GM12865 (cell line): Measurements from ENCODE around the gene ASIC1.

Experiments used
- DNase-seq: peaks from one replicate; pipeline ENCODE4 v3.0.0; 2010; ENCODE audit warnings: low read depth
- H3K4me3 ChIP-seq: 2 replicates; pipeline ENCODE4 v1.5.1; 2011; ENCODE audit warnings: mild to moderate bottlenecking, low read depth, low read length, control low read depth
- TF ChIP-seq, protein P1 (sequence below): IDR thresholded peaks from 2 replicates; pipeline ENCODE4 v1.5.1; 2011; ENCODE audit warnings: low read length, control low read depth, low read depth, inconsistent platforms; ENCODE audit not compliant: insufficient read depth; ENCODE audit errors: missing control alignments

Gene ASIC1

GRCh38 chr12:50088577-50089335 lies 31.4 kb downstream of the ASIC1 start:
- DNase-seq, result peak; percentile 73
- TF ChIP-seq, protein P1, sequence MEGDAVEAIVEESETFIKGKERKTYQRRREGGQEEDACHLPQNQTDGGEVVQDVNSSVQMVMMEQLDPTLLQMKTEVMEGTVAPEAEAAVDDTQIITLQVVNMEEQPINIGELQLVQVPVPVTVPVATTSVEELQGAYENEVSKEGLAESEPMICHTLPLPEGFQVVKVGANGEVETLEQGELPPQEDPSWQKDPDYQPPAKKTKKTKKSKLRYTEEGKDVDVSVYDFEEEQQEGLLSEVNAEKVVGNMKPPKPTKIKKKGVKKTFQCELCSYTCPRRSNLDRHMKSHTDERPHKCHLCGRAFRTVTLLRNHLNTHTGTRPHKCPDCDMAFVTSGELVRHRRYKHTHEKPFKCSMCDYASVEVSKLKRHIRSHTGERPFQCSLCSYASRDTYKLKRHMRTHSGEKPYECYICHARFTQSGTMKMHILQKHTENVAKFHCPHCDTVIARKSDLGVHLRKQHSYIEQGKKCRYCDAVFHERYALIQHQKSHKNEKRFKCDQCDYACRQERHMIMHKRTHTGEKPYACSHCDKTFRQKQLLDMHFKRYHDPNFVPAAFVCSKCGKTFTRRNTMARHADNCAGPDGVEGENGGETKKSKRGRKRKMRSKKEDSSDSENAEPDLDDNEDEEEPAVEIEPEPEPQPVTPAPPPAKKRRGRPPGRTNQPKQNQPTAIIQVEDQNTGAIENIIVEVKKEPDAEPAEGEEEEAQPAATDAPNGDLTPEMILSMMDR, result peak; percentile 84
- H3K4me3 ChIP-seq, result no peak overlapping the region

- no peak for DNase-seq
- H3K4me3 ChIP-seq, result no peak overlapping the region
- TF ChIP-seq, protein P1, result no peak
These were observed 32.3 kb downstream of the ASIC1 start for GRCh38 chr12:50089730-50090129.

DNA sequence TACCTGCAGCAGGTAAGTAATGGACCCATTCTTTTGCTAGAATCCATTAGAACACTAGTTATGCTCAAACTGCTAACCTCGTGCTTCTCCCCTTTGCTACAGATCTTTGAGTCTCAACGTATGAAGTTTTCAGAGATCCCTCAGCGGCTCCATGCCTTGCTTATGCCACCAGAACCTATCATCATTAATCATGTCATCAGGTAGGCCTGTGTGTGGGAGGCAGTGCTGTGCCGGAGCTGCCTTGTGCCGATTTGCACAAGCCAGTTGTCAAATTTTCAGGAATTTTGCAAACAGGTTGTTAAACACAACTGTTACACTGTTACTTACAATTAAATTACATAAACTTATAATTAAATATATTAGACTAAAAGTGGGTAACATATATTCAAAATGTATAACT lies 33.0 kb downstream of the ASIC1 start:
- TF ChIP-seq, protein P1, result no peak
- no peak for DNase-seq

DNA sequence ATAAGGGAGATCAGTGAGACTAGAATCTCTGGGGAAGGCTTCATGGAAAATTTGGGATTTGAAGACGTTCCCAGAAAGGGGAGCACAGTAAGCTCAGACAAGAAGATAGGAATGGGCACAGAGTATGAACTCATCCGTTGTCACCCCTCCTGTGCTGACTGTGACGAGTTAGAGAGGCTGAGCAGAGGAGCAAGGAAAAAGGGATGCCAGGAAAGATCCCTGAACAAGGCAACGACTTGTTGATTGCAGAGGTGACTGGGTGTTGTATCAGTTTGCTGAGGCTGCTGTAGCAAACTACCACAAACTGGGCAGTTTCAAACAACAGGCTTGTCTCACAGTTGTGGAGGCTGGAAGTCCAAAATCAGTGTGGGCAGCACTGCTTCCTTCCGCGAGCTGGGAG lies 40.6 kb downstream of the ASIC1 start:
- TF ChIP-seq, protein P1, result no peak
- DNase-seq, result no peak
- no peak overlapping the region for H3K4me3 ChIP-seq

More for the DNA sequence above, 33.0 kb downstream of the ASIC1 start:
- no peak overlapping the region for H3K4me3 ChIP-seq

GRCh38 chr12:50099302-50100008 lies 42.1 kb downstream of the ASIC1 start:
- TF ChIP-seq, protein P1, result no peak
- DNase-seq, result no peak
- no peak overlapping the region for H3K4me3 ChIP-seq

- H3K4me3 ChIP-seq, result no peak overlapping the region
- TF ChIP-seq, protein P1, result no peak
- DNase-seq, result no peak
These were observed 43.2 kb downstream of the ASIC1 start for GRCh38 chr12:50100561-50100960.
